ENCODE results near the gene CHD2.

The CHD2 gene

GRCh38 chr15:93044301-93045190 is 144.4 kb downstream of the CHD2 start:
- H3K4me1 ChIP-seq: no peaks in the 10 kb centered on the region
- no peaks in the 10 kb centered on the region for H3K27me3 ChIP-seq
- no peaks in the 10 kb centered on the region; the same call in 1 of the 2 replicates for H3K36me3 ChIP-seq
- no peak for TF ChIP-seq CTCF (IDR thresholded peaks at IDR 0.05; ENCODE audit: low read depth, low read length)
- H3K4me3 ChIP-seq (ENCODE audit: low read depth, low read length): no peak overlapping the region
- DNase-seq: no peak
- H3K9me3 ChIP-seq: peaks cover 3% of the 10 kb centered on the region; the same call in 1 of the 2 replicates

- Histone ChIP-seq H3K4me3 (ENCODE audit: low read depth, low read length) (no peak overlapping the region), H3K36me3 (no peaks in the 10 kb centered on the region; the same call in 1 of the 2 replicates), H3K4me1 (no peaks in the 10 kb centered on the region), H3K27me3 (no peaks in the 10 kb centered on the region), H3K9me3 (peaks cover 3% of the 10 kb centered on the region; the same call in 1 of the 2 replicates)
- no peak for DNase-seq
- TF ChIP-seq CTCF (IDR thresholded peaks at IDR 0.05; ENCODE audit: low read depth, low read length): no peak
Observed at GRCh38 chr15:93045191-93045785, 145.2 kb downstream of the CHD2 start.

GRCh38 chr15:93046120-93046519 is 146.0 kb downstream of the CHD2 start:
- Histone ChIP-seq H3K9me3 (peaks cover 3% of the 10 kb centered on the region; the same call in 1 of the 2 replicates), H3K36me3 (no peaks in the 10 kb centered on the region; the same call in 1 of the 2 replicates)
- no peak for TF ChIP-seq CTCF (IDR thresholded peaks at IDR 0.05; ENCODE audit: low read depth, low read length)

GRCh38 chr15:93046721-93047120 is 146.6 kb downstream of the CHD2 start:
- no peak for TF ChIP-seq CTCF (IDR thresholded peaks at IDR 0.05; ENCODE audit: low read depth, low read length)
- Histone ChIP-seq H3K4me3 (ENCODE audit: low read depth, low read length) (no peak overlapping the region), H3K27me3 (no peaks in the 10 kb centered on the region), H3K4me1 (no peaks in the 10 kb centered on the region), H3K36me3 (no peaks in the 10 kb centered on the region; the same call in 1 of the 2 replicates), H3K9me3 (peaks cover 3% of the 10 kb centered on the region; the same call in 1 of the 2 replicates)
- DNase-seq: no peak

More at GRCh38 chr15:93046120-93046519, 146.0 kb downstream of the CHD2 start:
- no peaks in the 10 kb centered on the region for H3K4me1 ChIP-seq
- no peaks in the 10 kb centered on the region for H3K27me3 ChIP-seq
- no peak for DNase-seq
- no peak overlapping the region for H3K4me3 ChIP-seq (ENCODE audit: low read depth, low read length)

- DNase-seq: no peak
- H3K4me1 ChIP-seq: no peaks in the 10 kb centered on the region
- no peak for TF ChIP-seq CTCF (IDR thresholded peaks at IDR 0.05; ENCODE audit: low read depth, low read length)
- peaks cover 3% of the 10 kb centered on the region; the same call in 1 of the 2 replicates for H3K9me3 ChIP-seq
- H3K36me3 ChIP-seq: no peaks in the 10 kb centered on the region; the same call in 1 of the 2 replicates
- no peaks in the 10 kb centered on the region for H3K27me3 ChIP-seq
- H3K4me3 ChIP-seq (ENCODE audit: low read depth, low read length): no peak overlapping the region
Observed at GRCh38 chr15:93047621-93048425, 147.7 kb downstream of the CHD2 start.

Data from BE2C (cell line).